Transverse colon (tissue), 4 donors: ENCODE measurements around the gene NEXN. TPM values are rescaled to one million over a fixed set of nuclear protein-coding genes. Genes with fewer than 3 reads are reported as not detected.

Source experiments
- DNase-seq: peaks from one replicate; pipeline ENCODE4 v3.0.0-alpha.2; 2019
- H3K27ac ChIP-seq, 4 donors: fragments of 200-600 bp; sonication (generic); 2 replicates each; pipeline ENCODE4 v1.5.1; 2016 to 2018; ENCODE audit warnings: inconsistent platforms in 4 of 4
- H3K27me3 ChIP-seq: fragments of 200-600 bp; sonication (generic); 2 replicates; pipeline ENCODE4 v1.5.1; 2017; ENCODE audit warnings: inconsistent platforms
- H3K36me3 ChIP-seq, 4 donors: fragments of 200-600 bp; sonication (generic); 2 replicates each; pipeline ENCODE4 v1.5.1; 2017 to 2019; ENCODE audit warnings: inconsistent platforms in 4 of 4
- H3K4me1 ChIP-seq, 4 donors: fragments of 200-600 bp; sonication (generic); 2 replicates each; pipeline ENCODE4 v1.5.1; 2017 to 2020; ENCODE audit warnings: inconsistent platforms in 4 of 4
- H3K4me3 ChIP-seq, 4 donors: fragments of 200-600 bp; sonication (generic); 1 replicate in 1 of 4; 2 replicates in 3 of 4; pipeline versions ENCODE4 v1.5.1 to v1.6.1; 2017 to 2019; ENCODE audit warnings: inconsistent platforms in 4 of 4
- H3K9me3 ChIP-seq, 2 donors: fragments of 200-600 bp; sonication (generic); 2 replicates each; pipeline ENCODE4 v1.5.1; 2017 to 2019; ENCODE audit warnings: inconsistent platforms in 2 of 2
- CTCF ChIP-seq, 5 experiments: fragments of 200-600 bp in 3 of 5; fragments of 450-650 bp in 2 of 5; sonication (generic) in 3 of 5; IDR thresholded peaks; 1 replicate in 2 of 5; 2 replicates in 3 of 5; pipeline ENCODE4 v1.5.1; 2016 to 2017; ENCODE audit warnings: antibody characterized with exemption in 5 of 5, inconsistent platforms in 3 of 5, mild to moderate bottlenecking in 2 of 5, moderate library complexity in 1 of 5
- EP300 ChIP-seq: sonication (generic); formaldehyde crosslinking; IDR thresholded peaks from one replicate; pipeline ENCODE4 v1.6.1; 2017; ENCODE audit warnings: antibody characterized with exemption, low read depth
- POLR2A ChIP-seq: fragments of 450-650 bp; IDR thresholded peaks from one replicate; pipeline ENCODE4 v1.6.1; 2016; ENCODE audit warnings: antibody characterized with exemption, mild to moderate bottlenecking, moderate library complexity
- POLR2AphosphoS5 ChIP-seq, 3 donors: sonication (generic); formaldehyde crosslinking; IDR thresholded peaks; one replicate each; pipeline ENCODE4 v1.6.1; 2016; ENCODE audit warnings: antibody characterized with exemption in 3 of 3
- WGBS, 2 donors: methylation state at CpG; one replicate each; pipeline ENCODE4 v1.1.5; 2018; ENCODE audit warnings: low coverage in 1 of 2; 5-methylcytosine and 5-hydroxymethylcytosine counted together
- in situ Hi-C, 4 donors: fragments of 200-750 bp; cut with MboI; loops; one replicate each; pipeline versions ENCODE4 v1.15.0 to v1.15.1; 2017; ENCODE audit warnings: low sequenced_read_pairs in 3 of 4, low pct_ligation_motif_present in 1 of 4, low pct_unique_long_range_greater_than_20kb in 1 of 4
- intact Hi-C: fragments of 100-400 bp; cut with DNase I; formaldehyde crosslinking; loops from one replicate; pipeline ENCODE4 v1.15.1; 2023; ENCODE audit warnings: low total_unique reads
- total RNA-seq, 4 donors: library from RNA; depleted of rRNA; stranded (reverse); fragments of >200 nt; gene quantifications; one replicate each; pipeline ENCODE4 v1.1.0, GENCODE V29; 2016

The NEXN gene
- total RNA-seq, 4 donors from 2014 or later = 9.7 to 32.2 (median 17.0) TPM

GRCh38 chr1:77925518-77925917, 37.1 kb downstream of the NEXN start:
- in situ Hi-C loops (loop anchor here in 1 of 4 donors (25.0 kb wide), 1 partner anchor 187 kb away; no protein-coding TSS in a partner anchor), intact Hi-C loops (no loop called here)
- TF ChIP-seq CTCF (IDR thresholded peaks at IDR 0.05) (no peak), EP300 (no peak), POLR2AphosphoS5 (IDR thresholded peaks at IDR 0.05) (no peak), POLR2A (no peak)
- no peak overlapping the region for H3K4me3 ChIP-seq
- H3K4me1 ChIP-seq = no peaks in the 10 kb centered on the region
- no peaks in the 10 kb centered on the region for H3K27me3 ChIP-seq
- WGBS, 2 donors = 71 to 77% methylated on average over 1 of the region's 1 CpG
- no peak overlapping the region for H3K27ac ChIP-seq
- DNase-seq = no peak
- H3K36me3 ChIP-seq = no peaks in the 10 kb centered on the region
- no peaks in the 10 kb centered on the region for H3K9me3 ChIP-seq

- Histone ChIP-seq H3K4me1 (no peaks in the 10 kb centered on the region), H3K27ac (no peak overlapping the region), H3K4me3 (no peak overlapping the region), H3K27me3 (no peaks in the 10 kb centered on the region), H3K9me3 (no peaks in the 10 kb centered on the region), H3K36me3 (no peaks in the 10 kb centered on the region)
- 60 to 63% methylated on average over 2 of the region's 2 CpGs for WGBS, 2 donors
- in situ Hi-C loops (loop anchor here in 1 of 4 donors (25.0 kb wide), 1 partner anchor 186 kb away; no protein-coding TSS in a partner anchor), intact Hi-C loops (no loop called here)
- DNase-seq = no peak
- TF ChIP-seq POLR2AphosphoS5 (IDR thresholded peaks at IDR 0.05) = no peak
- no peak for TF ChIP-seq POLR2A
- no peak for TF ChIP-seq EP300
- no peak for TF ChIP-seq CTCF (IDR thresholded peaks at IDR 0.05)
Observed at GRCh38 chr1:77925956-77926355, 37.5 kb downstream of the NEXN start.

- no peak for DNase-seq
- Histone ChIP-seq H3K9me3 (no peaks in the 10 kb centered on the region), H3K4me1 (no peaks in the 10 kb centered on the region), H3K4me3 (peak overlapping the region in 2 of 4 donors; percentile 7 to 18), H3K36me3 (no peaks in the 10 kb centered on the region), H3K27ac (peak overlapping the region in 1 of 4 donors; percentile 15), H3K27me3 (no peaks in the 10 kb centered on the region)
- intact Hi-C loops (no loop called here), in situ Hi-C loops (loop anchor here in 1 of 4 donors (25.0 kb wide), 1 partner anchor 186 kb away; no protein-coding TSS in a partner anchor)
- TF ChIP-seq POLR2A (no peak), EP300 (no peak), CTCF (IDR thresholded peaks at IDR 0.05) (no peak), POLR2AphosphoS5 (IDR thresholded peaks at IDR 0.05) (no peak)
- 37 to 57% methylated on average over 10 to 13 of the region's 13 CpGs for WGBS, 2 donors
Observed at GRCh38 chr1:77926561-77927357, 38.3 kb downstream of the NEXN start.

- intact Hi-C loops = no loop called here
- DNase-seq = no peak
- no peaks in the 10 kb centered on the region for H3K27me3 ChIP-seq
- no peaks in the 10 kb centered on the region for H3K9me3 ChIP-seq
- in situ Hi-C loops = loop anchor here in 1 of 4 donors (25.0 kb wide), 1 partner anchor 185 kb away; no protein-coding TSS in a partner anchor
- no peaks in the 10 kb centered on the region for H3K4me1 ChIP-seq
- WGBS, 2 donors = 77 to 85% methylated on average over 4 of the region's 4 CpGs
- no peak for TF ChIP-seq POLR2AphosphoS5 (IDR thresholded peaks at IDR 0.05)
- TF ChIP-seq EP300 = no peak
- H3K27ac ChIP-seq = no peak overlapping the region
- no peaks in the 10 kb centered on the region for H3K36me3 ChIP-seq
- no peak overlapping the region for H3K4me3 ChIP-seq
Observed at GRCh38 chr1:77927414-77927813, 39.0 kb downstream of the NEXN start.
